HG02588 (cell line): ENCODE results near the gene KCP.
A peak's percentile ranks its signal among the peaks of the same experiment; 100 is the strongest.

Experiments
- ATAC-seq: cut with Tn5 transposase; IDR thresholded peaks from one replicate; pipeline ENCODE4 v1.9.1; 2021; ENCODE audit warnings: mild to moderate bottlenecking, moderate library complexity; ENCODE audit not compliant: unreplicated experiment

Gene KCP

DNA sequence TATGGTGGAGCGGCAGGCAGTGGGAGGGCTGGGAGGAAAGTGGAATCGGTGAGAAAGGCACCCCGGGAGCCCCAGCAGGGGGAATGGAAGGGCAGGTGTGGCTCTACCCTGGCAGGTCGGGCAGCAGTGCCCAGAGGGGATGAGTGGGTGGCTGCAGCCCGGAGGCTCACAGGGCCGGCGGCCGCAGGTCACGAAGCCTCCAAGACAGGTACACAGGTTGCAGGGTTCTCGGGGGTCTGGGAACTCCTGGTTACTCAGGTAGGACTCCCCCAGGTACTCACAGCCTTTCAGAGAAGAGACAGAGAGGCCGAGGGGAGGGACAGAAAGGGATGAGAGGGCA lies 21.8 kb downstream of the KCP start:
- ATAC-seq = no peak

DNA sequence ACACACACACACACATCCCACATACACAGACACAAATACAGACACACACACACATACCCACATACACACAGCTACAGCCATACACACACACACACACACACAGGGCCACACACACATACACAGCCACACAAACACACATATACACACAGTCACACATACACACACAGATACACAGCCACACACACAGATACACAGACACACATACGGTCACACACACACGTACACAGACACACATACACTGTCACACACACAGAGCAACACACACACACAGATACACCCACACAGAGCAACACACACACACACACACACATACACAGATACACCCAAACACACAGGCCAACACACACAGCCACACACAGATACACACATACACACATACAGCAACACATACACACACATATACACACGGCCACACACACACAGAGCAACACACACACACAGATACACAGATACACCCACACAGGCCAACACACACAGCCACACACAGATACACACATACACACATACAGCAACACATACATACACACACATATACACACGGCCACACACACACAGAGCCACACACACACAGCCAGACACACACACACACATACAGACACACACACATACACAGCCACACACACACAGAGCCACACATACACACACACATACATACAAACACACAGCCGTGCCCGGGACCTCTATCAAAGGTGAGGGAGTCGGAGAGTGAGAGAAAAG lies 22.3 kb downstream of the KCP start:
- ATAC-seq = no peak

DNA sequence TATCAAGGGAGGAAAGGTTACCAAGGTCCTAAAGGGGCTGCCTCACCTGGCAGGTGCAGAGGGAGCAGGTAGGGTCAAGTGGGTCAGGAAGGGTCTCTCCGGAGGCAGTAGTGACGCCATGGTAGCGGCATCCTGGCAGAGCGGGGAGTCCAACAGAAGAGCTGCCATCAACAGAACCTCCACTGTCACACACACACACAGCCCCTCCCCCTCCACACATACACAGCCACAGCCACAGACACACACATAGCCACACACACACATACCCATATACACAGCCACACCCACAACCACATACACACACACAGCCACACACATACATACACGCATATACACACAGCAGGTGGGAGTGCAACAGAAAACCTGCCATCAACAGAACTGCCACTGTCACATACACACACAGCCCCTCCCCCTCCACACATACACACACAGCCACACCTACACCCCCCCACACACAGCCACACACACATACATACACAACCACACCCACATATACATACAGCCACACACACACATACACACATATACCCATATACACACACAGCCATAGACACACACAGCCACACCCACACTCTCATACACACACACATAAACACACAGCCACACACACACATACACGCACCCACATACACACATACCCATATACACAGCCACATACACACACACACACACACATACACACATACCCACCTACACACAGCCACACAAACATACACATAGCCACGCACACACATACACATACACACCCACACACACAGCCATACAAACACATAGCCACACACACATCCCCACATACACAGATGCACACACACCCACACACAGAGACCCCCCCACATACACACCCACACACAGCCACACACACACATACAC lies 23.1 kb downstream of the KCP start:
- no peak for ATAC-seq

DNA sequence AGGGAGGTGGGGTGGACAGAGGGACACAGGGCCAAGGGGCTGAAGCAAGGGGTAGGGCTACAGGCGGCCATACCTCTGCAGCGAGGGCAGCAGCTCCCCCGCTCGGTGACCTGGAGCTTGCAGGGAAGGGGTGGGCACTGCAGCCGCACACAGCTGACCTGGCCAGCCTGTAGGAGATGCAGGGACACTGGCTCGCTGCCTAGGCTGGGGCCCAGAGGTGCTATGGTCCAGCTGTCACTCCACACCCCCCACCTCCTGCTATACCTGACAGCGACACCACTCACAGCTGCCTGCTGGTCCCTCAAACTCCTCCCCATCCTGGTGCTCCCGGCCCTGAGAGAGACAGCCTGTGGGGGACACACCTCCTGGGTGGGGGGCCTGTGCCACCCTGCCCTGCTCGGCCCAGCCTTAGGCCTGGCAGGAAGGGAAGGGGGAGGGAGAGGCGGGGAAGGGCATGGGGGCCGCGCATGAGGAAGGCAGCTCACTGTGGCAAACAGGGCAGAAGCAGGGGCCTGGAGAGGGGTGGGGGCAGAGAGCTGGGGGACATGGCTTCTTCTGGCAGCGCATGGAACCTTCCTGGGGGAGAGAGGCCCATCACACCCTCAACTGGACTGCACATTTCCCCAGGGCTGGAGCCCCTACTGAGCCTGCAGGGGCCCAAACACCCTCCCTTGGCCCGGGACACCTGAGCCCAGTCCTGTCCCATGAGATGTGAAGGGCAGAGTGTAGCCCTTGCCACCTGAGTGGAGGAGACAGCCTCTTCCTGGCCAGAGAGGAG lies 23.9 kb downstream of the KCP start:
- no peak for ATAC-seq

DNA sequence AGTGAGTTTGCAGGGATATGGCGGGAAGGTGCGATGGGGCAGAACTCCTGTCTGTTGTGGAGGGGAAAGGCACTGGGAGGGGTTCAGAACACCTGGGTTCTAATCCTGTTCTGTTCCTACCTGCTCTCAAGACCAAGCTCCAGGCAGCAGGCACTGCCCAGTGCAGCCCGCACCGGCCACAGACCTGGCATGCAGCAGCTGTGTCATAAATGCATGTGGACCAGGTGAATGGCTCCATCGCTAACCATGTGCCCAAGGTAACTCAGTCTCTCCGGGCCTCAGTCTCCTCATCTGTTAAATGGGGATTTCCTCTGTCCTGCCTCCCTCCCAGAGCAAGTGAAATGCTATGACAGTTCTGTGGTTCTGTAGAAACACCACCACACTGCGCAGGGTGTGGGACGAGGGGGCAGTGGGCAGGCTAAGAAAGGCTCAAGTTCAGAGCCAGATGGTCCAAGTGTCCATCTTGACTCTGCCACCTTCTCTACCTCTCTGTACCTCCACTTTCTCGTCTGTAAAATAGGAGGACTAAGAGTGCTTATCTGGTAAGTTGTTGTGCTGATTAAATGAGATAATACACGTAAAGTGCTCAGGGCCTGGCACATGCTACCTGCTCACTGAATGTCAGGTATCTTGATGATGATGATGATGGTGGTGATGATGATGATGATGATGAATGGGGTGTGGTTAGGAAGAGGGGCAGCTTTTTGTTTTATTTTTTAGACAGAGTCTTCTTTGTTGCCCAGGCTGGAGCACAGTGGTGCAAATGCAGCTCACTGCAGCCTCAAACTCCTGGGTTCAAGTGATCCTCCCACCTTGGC lies 24.9 kb downstream of the KCP start:
- ATAC-seq = no peak

DNA sequence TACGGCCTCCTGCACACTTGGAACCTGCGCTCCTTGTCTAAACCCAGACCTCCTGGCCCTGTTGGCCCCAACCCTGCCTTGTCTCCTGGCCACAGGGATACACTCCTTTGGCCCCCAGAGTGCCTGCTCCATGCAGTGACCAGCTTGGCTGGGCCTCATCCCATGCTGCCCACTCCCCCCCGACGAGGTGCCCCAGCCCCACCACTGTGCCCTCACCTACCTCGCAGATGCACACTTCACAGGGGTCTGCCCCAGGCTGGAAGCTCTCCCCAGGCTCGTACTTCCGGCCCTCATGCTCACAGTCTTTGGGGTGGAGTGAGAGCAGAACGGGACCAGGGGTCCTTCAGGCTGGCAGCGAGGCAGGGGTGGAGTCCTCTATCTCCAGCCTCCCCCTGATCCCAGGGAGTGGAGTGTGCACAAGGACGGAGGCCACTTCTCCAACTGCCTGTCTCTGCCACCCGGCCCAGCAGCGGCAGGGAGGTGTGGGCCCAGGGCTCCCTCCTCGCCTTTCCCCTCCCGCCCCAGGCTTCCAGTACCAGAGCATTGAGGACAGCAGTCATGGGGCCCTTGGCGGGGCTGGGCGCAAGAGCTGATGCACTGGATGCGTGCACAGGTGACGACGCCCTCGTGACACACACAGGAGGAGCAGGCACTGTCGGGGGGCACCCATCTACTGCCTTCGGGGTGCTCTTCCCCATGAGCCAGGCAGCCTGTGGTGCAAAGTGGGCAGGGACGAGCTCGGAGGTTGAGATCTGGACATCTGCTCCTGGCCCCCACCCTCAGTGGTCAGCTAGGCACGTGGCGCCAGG lies 25.7 kb downstream of the KCP start:
- no peak for ATAC-seq

DNA sequence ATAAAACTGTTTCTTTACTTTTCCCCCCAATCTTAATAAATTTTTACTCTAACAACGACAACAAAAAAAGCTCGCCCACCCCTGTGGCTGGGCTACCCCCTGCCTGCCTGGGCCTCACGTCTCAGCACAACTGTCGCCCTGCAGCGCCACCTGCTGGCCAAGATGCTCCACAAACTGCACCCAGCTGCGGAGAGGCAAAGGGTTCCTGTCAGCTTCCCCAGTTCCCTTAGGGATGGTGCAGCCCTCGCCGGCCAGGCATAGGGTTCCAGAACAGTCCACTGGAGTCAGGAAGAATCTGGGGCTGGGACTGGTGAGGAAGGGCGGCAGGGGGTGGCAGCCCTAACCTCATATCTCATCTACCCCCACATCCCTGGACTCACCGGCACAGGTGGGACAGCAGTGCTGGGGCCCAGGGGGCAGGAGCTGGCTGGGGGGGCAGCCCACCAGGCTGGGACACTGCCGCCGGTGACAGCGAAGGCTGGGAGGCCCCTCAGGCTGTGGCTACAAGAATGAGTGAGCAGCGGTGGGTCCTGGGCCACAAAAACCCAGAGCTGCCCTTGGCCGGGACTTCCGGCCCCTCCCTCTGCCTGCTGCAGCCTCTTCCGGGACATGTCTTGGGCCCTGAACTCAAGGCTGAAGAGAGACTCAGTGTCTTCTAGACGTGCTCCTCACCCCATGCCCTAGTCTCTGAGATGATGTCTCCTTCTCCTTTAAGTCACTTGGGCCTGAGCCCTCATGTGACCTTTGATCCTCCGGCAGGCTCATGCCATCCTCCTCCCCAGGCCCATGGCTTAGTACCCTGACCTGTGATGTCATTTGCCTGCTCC lies 26.7 kb downstream of the KCP start:
- ATAC-seq = peak; percentile 59

DNA sequence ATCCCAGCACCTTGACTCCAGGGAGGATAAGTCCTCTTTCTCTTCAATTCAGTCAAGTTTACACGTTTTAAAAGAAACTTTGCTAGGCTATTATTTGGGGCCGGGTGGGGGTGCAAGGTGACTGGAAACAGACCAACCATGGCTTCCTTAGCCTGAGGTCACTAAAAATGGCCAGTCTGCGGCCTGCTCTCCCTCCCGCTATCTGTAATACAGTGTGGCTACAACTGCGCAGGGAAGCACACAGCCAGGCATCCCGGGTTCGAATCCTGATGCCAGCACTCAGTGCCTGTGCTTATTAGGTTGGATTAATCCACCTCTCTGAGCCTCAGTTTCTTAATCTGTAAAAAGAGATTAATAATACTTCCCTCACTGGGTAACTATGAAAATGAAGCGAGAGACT lies 28.4 kb downstream of the KCP start:
- ATAC-seq = no peak

DNA sequence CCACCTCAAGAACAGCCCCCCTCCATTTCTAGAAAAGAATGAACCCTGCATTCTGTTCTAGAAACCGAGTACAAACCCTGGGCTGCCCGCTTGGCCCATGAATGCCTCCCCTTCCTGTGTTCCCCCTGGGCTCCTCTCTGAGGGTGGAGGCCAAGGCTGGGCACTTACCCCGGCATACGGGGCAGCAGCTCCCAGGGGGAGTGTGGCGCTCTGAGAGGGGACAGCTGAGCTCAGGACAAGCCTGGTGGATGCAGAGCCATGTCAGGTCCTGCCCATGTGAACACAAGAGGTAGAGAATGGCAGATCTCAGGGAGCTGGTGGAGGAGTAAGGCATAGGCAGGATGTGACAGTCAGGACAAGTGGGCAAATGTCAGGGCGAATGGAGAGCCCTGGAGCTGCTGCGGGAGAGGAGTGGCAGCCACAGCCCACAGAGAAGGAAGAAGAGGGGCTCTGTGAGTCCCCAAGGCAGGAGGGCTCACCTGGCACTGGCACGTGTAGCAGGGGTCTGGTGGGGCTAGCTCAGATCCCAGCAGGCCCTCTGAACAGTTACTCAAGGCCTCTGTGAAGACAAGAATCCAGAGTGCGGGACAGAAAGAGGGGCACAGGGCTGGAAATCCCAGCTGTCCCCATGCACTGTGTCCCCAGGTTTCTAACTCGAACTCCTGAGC lies 28.9 kb downstream of the KCP start:
- ATAC-seq = no peak

DNA sequence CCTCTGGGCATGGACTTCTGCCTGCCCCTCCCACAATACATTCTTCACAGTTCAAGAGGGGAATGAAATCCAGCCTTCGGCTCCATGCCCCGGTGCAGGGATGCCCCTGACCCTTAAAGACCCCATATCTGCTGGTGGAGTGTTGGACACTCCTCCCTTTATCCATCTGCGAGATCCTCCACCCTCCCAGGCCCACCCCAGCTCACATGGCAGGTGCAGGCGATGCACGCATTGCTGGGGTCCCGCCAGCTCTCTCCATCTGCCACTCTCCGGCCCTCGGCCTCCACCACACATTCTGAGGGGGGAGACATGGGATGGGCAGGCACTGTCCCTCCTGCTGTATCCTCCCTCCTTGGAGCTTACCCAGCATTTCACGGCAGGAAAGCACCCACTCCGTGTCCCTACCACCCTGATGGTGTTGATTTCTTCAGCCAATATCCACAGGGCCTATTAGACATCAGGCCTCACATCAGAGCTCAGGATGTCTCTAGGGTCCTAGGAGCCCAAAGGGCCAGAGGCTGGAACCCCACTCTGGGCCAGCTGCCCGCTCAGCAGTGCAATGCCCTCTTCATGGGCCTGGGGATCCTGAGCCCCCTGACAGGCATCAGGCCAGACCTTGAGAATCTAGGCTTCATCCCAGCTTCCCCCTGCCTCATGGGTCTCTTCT lies 29.6 kb downstream of the KCP start:
- ATAC-seq = no peak

DNA sequence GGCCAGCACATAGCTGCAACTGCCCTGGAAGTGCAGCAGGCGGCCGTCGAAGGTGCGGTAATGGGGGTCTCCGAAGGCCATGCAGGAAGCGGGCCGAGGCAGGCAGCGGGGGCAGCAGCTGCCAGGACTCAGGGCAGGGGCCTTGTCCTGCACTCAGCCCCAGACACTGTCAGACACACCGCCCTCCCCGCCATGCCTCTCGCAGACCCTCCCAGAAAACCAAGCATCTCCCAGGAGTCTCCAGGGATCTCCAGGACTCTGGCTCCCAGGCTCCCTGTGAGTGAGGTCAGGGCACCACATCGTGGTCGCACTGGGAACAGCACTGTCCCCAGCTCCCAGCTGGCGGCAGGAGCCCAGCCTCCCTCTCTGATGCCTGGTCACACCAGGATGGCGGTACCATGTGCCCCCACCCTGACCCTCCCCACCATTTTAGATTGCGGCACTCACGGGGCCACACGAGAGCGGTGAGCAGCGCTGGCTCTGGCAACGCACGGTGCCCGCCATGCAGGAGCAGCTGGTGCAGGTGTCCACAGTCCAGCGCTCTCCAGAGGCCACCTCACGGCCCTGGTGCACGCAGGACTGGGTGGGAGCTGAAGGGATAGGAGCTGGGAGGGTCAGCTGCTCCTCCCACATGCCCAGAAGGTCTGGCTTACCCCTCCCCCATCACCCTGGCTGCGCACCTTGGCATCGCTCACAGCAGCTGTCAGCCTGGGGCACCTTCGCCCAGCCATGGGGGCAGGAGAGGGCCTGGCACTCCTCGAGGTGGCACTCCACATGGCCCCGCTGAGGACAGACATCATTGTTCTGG lies 30.4 kb downstream of the KCP start:
- ATAC-seq = no peak

DNA sequence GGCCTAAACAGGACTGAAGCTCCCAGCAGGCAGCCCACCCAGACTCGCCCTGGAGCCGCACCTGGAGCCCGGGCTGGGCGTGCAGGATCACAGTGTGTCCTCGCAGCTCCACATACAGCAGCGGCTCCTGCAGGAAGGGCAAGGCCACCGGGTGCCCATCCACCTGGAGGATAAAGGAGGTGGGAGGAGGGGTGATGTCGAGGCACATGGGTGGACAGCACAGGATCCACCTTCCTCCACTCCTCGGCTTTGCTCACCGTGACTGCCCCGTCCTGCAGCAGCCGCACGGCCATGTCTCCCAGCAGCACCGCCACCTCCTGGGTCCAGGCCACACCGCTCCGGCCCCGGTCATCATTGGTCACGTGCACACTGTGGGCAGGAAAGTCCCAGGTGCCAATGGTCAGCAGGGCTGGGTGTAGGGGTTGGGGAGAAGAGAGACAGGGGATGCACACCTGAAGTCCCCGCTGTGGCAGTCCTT lies 31.0 kb downstream of the KCP start:
- ATAC-seq = no peak

DNA sequence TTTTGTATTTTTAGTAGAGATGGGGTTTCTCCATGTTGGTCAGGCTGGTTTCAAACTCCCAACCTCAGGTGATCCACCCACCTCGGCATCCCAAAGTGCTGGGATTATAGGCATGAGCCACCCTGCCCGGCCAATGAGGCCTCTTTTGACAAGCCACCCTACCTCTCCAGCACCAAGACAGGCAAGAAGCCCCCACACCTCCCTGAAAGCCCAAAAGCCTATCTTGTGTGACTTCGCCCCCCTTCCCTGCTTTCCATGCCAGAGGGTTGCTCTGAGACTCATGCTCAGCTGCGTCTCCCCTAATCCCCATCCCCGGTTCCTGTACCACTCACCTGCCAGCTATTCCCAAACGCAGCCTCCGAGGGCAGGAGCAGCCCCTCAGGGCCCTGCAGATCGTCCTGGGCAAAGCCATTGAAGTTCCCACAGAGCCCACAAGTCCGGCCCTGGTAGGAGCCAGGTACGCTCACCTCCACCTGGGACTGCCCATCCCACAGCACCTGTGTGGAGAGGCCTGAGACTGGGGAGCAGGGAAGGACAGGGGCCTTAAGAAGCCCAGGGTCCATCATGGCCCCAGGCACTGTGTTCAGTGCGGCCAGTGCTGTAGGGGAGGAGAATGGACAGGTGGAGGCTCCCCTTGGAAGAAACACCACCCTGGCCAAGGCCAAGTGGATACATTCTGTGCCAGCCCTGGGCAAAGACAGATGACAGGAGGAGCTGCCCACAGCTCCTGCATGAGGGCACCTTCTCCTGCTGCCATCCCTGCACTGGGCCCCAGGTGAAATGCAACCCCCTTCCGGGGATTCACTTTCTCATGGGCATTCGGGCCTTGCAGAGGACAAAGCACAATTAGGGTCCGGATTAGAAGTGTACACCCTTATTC lies 32.0 kb downstream of the KCP start:
- ATAC-seq = no peak

DNA sequence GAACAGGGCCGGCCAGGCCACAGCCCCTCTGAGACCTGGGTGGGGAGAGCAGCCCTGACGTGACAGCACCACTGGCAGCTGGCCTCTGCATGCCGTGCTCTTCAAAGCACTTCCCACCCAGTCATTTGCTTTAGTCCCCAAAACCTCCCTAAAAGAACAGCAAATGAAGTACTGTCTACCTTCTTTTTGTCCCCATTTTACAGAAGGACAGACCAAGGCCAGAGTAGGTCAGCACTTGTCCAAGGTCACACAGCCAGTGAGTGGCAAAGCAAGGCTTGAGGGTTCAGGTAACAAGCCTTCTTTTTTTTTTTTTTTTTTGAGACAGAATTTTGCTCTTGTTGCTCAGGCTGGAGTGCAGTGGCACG lies 32.8 kb downstream of the KCP start:
- ATAC-seq = no peak

DNA sequence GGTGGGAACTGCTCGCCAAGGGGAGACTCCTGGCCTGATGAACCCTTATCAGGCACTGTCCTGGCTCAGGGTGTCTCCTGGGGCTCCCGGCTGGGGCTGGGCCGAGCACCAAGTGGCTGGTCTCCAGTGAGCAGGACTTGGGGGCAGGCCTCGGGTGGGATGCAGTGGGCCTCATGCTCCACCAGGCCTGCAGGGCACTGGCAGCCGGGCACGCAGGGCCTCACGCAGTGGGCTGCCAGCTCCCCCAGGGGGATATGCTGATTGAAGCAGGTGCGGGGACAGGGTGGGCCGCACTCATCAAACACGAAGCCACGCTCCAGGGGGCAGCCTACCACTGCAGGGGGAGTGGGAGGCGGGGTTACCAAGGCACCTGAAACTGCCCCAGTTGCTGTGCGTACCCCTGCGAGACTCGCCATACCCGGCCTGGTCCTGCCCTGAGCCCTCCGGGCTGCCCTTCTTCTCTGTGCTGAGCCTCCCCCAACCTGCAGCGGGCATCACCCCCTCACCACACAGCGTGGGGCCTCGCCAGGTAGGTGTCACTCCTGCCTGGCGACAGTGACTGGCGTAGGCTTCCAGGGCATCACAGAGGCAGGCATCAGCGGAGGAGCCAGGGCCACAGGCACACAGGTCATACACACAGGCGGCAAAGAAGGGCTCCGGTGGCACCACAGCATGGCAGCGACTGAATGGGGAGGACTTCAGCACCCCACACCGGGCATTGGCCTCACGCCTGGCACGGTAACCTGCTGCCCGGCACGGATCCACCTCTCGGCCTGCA lies 33.3 kb downstream of the KCP start:
- ATAC-seq = no peak

DNA sequence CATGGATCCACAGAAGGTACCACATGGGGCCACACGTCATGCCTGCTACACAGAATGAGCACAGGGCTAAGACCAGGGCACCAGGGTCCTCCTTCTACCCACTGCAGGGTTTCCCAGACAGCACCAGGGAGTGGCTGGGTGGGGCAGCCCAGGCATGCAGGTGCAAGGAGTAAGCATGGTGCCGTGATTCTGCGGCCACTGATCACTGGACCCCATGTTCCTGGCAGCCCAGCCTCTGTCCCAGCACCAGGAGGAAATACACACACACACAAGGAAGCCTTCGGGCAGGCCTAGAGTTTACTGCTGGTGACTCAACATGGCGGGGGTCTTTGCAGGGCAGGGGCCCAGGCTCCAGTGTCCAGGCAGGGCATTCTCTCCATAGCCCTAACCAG lies 33.9 kb downstream of the KCP start:
- no peak for ATAC-seq
